ENCODE measurements around the gene SPEM3. TPM values are rescaled to one million over a fixed set of nuclear protein-coding genes. Genes with fewer than 3 reads are reported as not detected.

The SPEM3 gene
- total and polyA plus RNA-seq, 2 of the 4 experiments (the other 2 are of a cell fraction) = not detected

DNA sequence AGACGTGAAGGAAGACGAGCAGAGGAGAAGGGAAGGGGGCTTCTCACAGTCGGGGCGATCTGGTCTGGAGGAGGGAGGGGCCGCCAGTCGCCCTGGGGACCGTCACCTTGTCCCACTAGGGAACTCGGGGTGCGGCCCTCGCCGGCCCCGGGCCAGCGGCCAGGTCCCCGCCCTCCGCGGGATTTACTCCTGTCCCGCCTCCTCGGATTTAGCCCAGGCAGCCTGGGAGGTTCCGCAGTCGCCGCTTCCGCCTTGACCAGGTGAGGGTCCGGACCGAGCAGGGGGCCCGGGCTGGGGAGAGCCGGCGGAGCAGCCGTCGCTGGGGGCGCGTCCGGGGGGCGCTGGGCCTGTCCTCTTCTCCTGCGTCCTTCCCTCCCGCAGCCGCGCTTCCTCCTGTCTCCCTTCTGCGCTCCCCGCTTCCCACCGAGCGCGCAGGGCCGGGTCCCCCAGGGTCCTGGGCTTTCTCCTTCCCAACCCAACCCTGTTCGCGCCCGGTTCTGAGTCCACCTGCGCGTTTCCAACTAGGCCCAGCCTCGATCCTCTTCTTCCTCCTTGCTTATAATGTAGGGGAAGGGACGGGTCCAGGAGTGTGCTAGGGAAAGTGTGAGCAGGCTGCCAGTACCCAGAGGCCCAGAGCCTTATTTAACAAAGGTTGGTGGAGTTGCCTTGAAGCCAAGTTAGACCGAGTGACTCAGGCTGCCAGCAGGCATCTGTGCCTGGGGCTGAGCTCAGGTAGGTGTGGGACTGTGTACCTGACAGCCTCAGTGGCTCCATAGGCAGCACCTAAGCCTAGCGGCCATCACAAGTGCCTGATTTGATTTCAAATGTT, 47.6 kb upstream of the SPEM3 start, which contains the start of gene TNK1:
Gene TNK1 (plus strand): TSS at position 235 of the 829 bp plus-strand sequence. CDS start 1,838 bp downstream, outside the sequence.
- 5% methylated on average over 23 of the region's 52 CpGs; no CpG with 5 or more reads in 1 of the 2 experiments for WGBS, 2 experiments (ENCODE audit: extremely low coverage in 2 of 2, insufficient read length in 1 of 2)
- peaks cover 2% of the 10 kb centered on the region; the same call in 1 of the 2 replicates for H3K9me1 ChIP-seq (ENCODE audit: insufficient read depth, low read length)
- no peak within 1 kb of the TSS for H3K18ac ChIP-seq (ENCODE audit: low read depth, low read length)
- ATAC-seq (ENCODE audit: low read depth) (peak; percentile 4; the same call in 1 of the 2 replicates), DNase-seq (no peak)
- H4K5ac ChIP-seq (ENCODE audit: low read depth, low read length) = no peak within 1 kb of the TSS
- H3K36me3 ChIP-seq (ENCODE audit: control insufficient read depth, insufficient read depth, low read length) = no peaks in the 10 kb centered on the region
- peaks cover 8% of the 10 kb centered on the region; the same call in 1 of the 2 replicates for H3K9me3 ChIP-seq (ENCODE audit: control insufficient read depth, insufficient read depth, low read length)
- dilution Hi-C loops (cut with HindIII; ENCODE audit: low sequenced_read_pairs, unreplicated experiment) = no loop called here
- no peak within 1 kb of the TSS for H3K56ac ChIP-seq (ENCODE audit: extremely low read depth, insufficient read depth, low read length)
- ChIA-PET CTCF (no interaction called here), POLR2A (ENCODE audit: unreplicated experiment) (interaction anchor here (0.6 kb wide), 1 partner anchor 12 kb away, joined by 4 read pairs; no protein-coding TSS in a partner anchor)
- H2AFZ ChIP-seq (replicated peaks; ENCODE audit: low read length, poor library complexity) = peak within 1 kb of the TSS; percentile 84
- peak within 1 kb of the TSS; percentile 3 for H3K4me2 ChIP-seq (ENCODE audit: low read depth, low read length)
- in situ Hi-C loops (cut with MboI; ENCODE audit: low sequenced_read_pairs) = no loop called here
- no peaks in the 10 kb centered on the region for H4K20me1 ChIP-seq (ENCODE audit: insufficient read depth, low read length)
- H3K79me1 ChIP-seq (ENCODE audit: low read depth in 1 of 2, low read length in 2 of 2) = no peaks in the 10 kb centered on the region
- H3K27ac ChIP-seq (ENCODE audit: insufficient read depth, low read length) = no peak within 1 kb of the TSS
- peaks cover 7% of the 10 kb centered on the region; the same call in 1 of the 2 replicates for H3K4me1 ChIP-seq (ENCODE audit: control insufficient read depth, insufficient read depth, low read length)
- H4K91ac ChIP-seq (ENCODE audit: insufficient read depth, low read depth, low read length) = no peak within 1 kb of the TSS
- BruUV-seq (replicated peaks) = no TSS peak
- no peak within 1 kb of the TSS for H2BK20ac ChIP-seq (ENCODE audit: low read depth, low read length)
- peak within 1 kb of the TSS; percentile 57 for H2AK9ac ChIP-seq (replicated peaks; ENCODE audit: low read depth, low read length, poor library complexity)
- no peak within 1 kb of the TSS; the same call in 1 of the 2 replicates for H3K9ac ChIP-seq (ENCODE audit: low read depth, low read length)
- no peak within 1 kb of the TSS for H3K14ac ChIP-seq (replicated peaks; ENCODE audit: low read depth, low read length)
- H2AK5ac ChIP-seq (ENCODE audit: low read depth, low read length) = peak within 1 kb of the TSS; percentile 44; the same call in 1 of the 2 replicates
- H4K8ac ChIP-seq (ENCODE audit: low read depth in 2 of 2, low read length in 2 of 2) = no peak within 1 kb of the TSS; a peak in 1 of 4 replicates
- peak within 1 kb of the TSS; percentile 11; the same call in 1 of the 2 replicates for H3K4me3 ChIP-seq (ENCODE audit: insufficient read depth, low read depth, low read length)
- H2BK120ac ChIP-seq (ENCODE audit: low read depth, low read length) = no peak within 1 kb of the TSS
- H3K4ac ChIP-seq (ENCODE audit: low read depth, low read length) = no peak within 1 kb of the TSS
- H3K27me3 ChIP-seq (ENCODE audit: control insufficient read depth, insufficient read depth, low read length) = peaks cover 26% of the 10 kb centered on the region
- no peak within 1 kb of the TSS for H2BK15ac ChIP-seq (ENCODE audit: low read depth, low read length)
- intact Hi-C loops (cut with micrococcal nuclease) = no loop called here
- H3K23ac ChIP-seq (ENCODE audit: low read depth, low read length) = no peak within 1 kb of the TSS; the same call in 1 of the 2 replicates
- no peak within 1 kb of the TSS for H2BK5ac ChIP-seq (ENCODE audit: low read depth, low read length, poor library complexity, severe bottlenecking)
- TF ChIP-seq SMC3 (IDR thresholded peaks at IDR 0.05; ENCODE audit: low read depth, low read length) = no peak
- TF ChIP-seq RCOR1 (IDR thresholded peaks at IDR 0.05; ENCODE audit: insufficient replicate concordance, low read length) = no peak
- no peak for TF ChIP-seq RAD21 (IDR thresholded peaks at IDR 0.05; ENCODE audit: low read length)
- TF ChIP-seq POLR2A (IDR thresholded peaks at IDR 0.05; ENCODE audit: low read depth, low read length) = no peak
- TF ChIP-seq, protein P1, sequence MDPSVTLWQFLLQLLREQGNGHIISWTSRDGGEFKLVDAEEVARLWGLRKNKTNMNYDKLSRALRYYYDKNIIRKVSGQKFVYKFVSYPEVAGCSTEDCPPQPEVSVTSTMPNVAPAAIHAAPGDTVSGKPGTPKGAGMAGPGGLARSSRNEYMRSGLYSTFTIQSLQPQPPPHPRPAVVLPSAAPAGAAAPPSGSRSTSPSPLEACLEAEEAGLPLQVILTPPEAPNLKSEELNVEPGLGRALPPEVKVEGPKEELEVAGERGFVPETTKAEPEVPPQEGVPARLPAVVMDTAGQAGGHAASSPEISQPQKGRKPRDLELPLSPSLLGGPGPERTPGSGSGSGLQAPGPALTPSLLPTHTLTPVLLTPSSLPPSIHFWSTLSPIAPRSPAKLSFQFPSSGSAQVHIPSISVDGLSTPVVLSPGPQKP (IDR thresholded peaks at IDR 0.05; ENCODE audit: borderline replicate concordance, low read depth, low read length) = no peak
- no peak for TF ChIP-seq CHD1 (IDR thresholded peaks at IDR 0.05; ENCODE audit: low read depth, low read length)
- TF ChIP-seq RFX5 (IDR thresholded peaks at IDR 0.05; ENCODE audit: low read depth, low read length) = no peak
- TF ChIP-seq, protein P2, sequence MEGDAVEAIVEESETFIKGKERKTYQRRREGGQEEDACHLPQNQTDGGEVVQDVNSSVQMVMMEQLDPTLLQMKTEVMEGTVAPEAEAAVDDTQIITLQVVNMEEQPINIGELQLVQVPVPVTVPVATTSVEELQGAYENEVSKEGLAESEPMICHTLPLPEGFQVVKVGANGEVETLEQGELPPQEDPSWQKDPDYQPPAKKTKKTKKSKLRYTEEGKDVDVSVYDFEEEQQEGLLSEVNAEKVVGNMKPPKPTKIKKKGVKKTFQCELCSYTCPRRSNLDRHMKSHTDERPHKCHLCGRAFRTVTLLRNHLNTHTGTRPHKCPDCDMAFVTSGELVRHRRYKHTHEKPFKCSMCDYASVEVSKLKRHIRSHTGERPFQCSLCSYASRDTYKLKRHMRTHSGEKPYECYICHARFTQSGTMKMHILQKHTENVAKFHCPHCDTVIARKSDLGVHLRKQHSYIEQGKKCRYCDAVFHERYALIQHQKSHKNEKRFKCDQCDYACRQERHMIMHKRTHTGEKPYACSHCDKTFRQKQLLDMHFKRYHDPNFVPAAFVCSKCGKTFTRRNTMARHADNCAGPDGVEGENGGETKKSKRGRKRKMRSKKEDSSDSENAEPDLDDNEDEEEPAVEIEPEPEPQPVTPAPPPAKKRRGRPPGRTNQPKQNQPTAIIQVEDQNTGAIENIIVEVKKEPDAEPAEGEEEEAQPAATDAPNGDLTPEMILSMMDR (conservative IDR thresholded peaks at IDR 0.05; ENCODE audit: low read depth, low read length) = no peak
- no peak for TF ChIP-seq NFE2L2 (IDR thresholded peaks at IDR 0.05; ENCODE audit: low read depth, low read length)
- TF ChIP-seq, protein P3, sequence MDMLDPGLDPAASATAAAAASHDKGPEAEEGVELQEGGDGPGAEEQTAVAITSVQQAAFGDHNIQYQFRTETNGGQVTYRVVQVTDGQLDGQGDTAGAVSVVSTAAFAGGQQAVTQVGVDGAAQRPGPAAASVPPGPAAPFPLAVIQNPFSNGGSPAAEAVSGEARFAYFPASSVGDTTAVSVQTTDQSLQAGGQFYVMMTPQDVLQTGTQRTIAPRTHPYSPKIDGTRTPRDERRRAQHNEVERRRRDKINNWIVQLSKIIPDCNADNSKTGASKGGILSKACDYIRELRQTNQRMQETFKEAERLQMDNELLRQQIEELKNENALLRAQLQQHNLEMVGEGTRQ (IDR thresholded peaks at IDR 0.05; ENCODE audit: low read depth, low read length) = no peak
- no peak for TF ChIP-seq CEBPB (IDR thresholded peaks at IDR 0.05; ENCODE audit: low read depth, low read length)
- no peak for TF ChIP-seq MXI1 (IDR thresholded peaks at IDR 0.05; ENCODE audit: borderline replicate concordance, low read depth, low read length)
- TF ChIP-seq MAZ (IDR thresholded peaks at IDR 0.05; ENCODE audit: borderline replicate concordance, low read depth, low read length) = no peak
- TF ChIP-seq FOS (IDR thresholded peaks at IDR 0.05; ENCODE audit: low read depth, low read length) = no peak
